B cell (primary cell): ENCODE data around the gene LGI1.

ENCODE experiments used
- CTCF ChIP-seq: fragments of 200-600 bp; IDR thresholded peaks from one replicate; pipeline ENCODE4 v1.8.0; 2022; ENCODE audit warnings: antibody characterized with exemption, mild to moderate bottlenecking
- EZH2 ChIP-seq: IDR thresholded peaks from 2 replicates; pipeline ENCODE4 v1.6.1; 2012; ENCODE audit warnings: borderline replicate concordance, low read depth, mild to moderate bottlenecking, moderate library complexity, low read length; ENCODE audit not compliant: insufficient read depth, poor library complexity, severe bottlenecking

DNA sequence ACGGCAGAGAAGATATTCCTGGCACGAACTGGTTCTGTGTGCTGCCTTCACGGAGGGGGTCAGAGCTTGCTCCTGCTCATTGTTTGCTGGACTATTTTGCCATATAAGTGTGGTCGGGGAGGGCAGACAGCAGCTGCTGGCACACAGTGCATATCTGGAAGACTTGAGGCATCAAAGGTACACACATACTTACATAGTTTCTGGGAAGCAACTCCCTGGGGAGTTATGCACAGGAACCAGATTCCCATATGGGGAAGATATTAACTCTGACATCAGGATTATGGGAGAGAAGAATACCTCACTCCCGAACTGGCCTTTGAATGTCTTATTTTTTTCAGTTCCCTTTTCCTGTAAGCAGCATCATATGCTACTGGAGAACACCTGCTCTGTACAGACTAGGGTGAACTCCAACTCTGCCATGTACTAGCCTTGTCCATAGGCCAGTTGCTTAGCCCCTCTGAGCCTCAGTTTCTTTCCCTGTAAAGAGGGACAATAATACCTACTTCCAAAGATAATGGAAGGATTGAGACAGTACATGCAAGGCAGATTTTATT is 41.5 kb downstream of the LGI1 start:
- TF ChIP-seq EZH2 (no peak), CTCF (no peak)
